HepG2 (cell line): ENCODE measurements around the gene CACNA2D3. TPM values are rescaled to one million over a fixed set of nuclear protein-coding genes. Genes with fewer than 3 reads are reported as not detected.

Experiments used
- ATAC-seq: fragments of 200-7000 bp; cut with Tn5 transposase; 3 replicates; pipeline ENCODE4 v1.9.1; 2020; ENCODE audit warnings: mild to moderate bottlenecking, moderate library complexity
- BruUV-seq: library from RNA; stranded (reverse); fragments of 400-500 nt; replicated peaks from 2 replicates; lab custom pipeline; 2021; lab: Mats Ljungman, UMichigan
- CTCF ChIA-PET: fragments of 300-600 bp; formaldehyde crosslinking; extraction: SDS; loops from one replicate; lab custom pipeline; 2021; ENCODE audit warnings: low total read pairs, inconsistent platforms, low intra/inter-chr PET ratio; lab: Yijun Ruan, JAX
- POLR2A ChIA-PET: fragments of 350-600 bp; sonication (Branson Sonifier 250); formaldehyde crosslinking; loops from one replicate; lab custom pipeline; 2020; ENCODE audit warnings: antibody characterized with exemption, inconsistent platforms; lab: Yijun Ruan, JAX
- DNase-seq: peaks from one replicate; pipeline ENCODE4 v3.0.0-alpha.2; 2015; ENCODE audit warnings: low spot score
- FAIRE-seq: peaks from 3 replicates; lab custom pipeline; 2011; peaks lifted over from hg19 to GRCh38; lab: Jason Lieb, UNC
- H2AFZ ChIP-seq: one replicate; pipeline ENCODE4 v1.6.1; 2011; ENCODE audit warnings: low read length, inconsistent platforms
- H3K27ac ChIP-seq: fragments of 300-600 bp; 3 replicates; pipeline ENCODE4 v1.8.0; 2011; ENCODE audit warnings: mixed run types, mild to moderate bottlenecking, mixed read lengths, low read length, inconsistent platforms; ENCODE audit not compliant: insufficient read depth; ENCODE audit errors: extremely low read length
- H3K27me3 ChIP-seq, 2 experiments: fragments of 200-600 bp in 1 of 2; 2 replicates in 1 of 2; 3 replicates in 1 of 2; pipeline versions ENCODE4 v1.6.0 to v1.8.0; 2011; ENCODE audit warnings: low read length in 2 of 2, mild to moderate bottlenecking in 2 of 2, moderate library complexity in 2 of 2, inconsistent platforms in 1 of 2; ENCODE audit not compliant: insufficient read depth in 2 of 2, control insufficient read depth in 1 of 2
- H3K36me3 ChIP-seq, 2 experiments: fragments of 200-600 bp in 1 of 2; replicated peaks in 1 of 2; 2 replicates in 1 of 2; 3 replicates in 1 of 2; pipeline versions ENCODE4 v1.5.1 to v1.8.0; 2011; ENCODE audit warnings: low read length in 2 of 2, inconsistent platforms in 1 of 2; ENCODE audit not compliant: insufficient read depth in 2 of 2, control insufficient read depth in 1 of 2
- H3K4me1 ChIP-seq: 2 replicates; pipeline ENCODE4 v1.5.1; 2012; ENCODE audit warnings: low read length, inconsistent platforms; ENCODE audit not compliant: insufficient read depth
- H3K4me2 ChIP-seq: 2 replicates; pipeline ENCODE4 v1.6.0; 2011; ENCODE audit warnings: low read depth, low read length, inconsistent platforms
- H3K4me3 ChIP-seq, 3 experiments: fragments of 200-600 bp in 1 of 3; sonication (generic), shearing (Covaris generic) in 1 of 3; replicated peaks in 1 of 3; 2 replicates each; pipeline ENCODE4 v1.5.1; 2011 to 2016; ENCODE audit warnings: low read length in 3 of 3, inconsistent platforms in 2 of 3, low read depth in 2 of 3, mild to moderate bottlenecking in 2 of 3, control low read depth in 1 of 3, mixed read lengths in 1 of 3; ENCODE audit not compliant: insufficient read depth in 1 of 3
- H3K79me2 ChIP-seq: one replicate; pipeline ENCODE4 v1.6.1; 2011; ENCODE audit warnings: low read length, inconsistent platforms; ENCODE audit not compliant: insufficient read depth
- H3K9ac ChIP-seq: 2 replicates; pipeline ENCODE4 v1.6.0; 2011; ENCODE audit warnings: mild to moderate bottlenecking, low read depth, low read length, inconsistent platforms; ENCODE audit not compliant: insufficient read depth
- H3K9me3 ChIP-seq: 2 replicates; pipeline ENCODE4 v1.5.1; 2012; ENCODE audit warnings: mild to moderate bottlenecking, low read length
- H4K20me1 ChIP-seq: 2 replicates; pipeline ENCODE4 v1.6.0; 2011; ENCODE audit warnings: inconsistent platforms, mild to moderate bottlenecking, low read length, moderate library complexity; ENCODE audit not compliant: insufficient read depth
- CCAR2 ChIP-seq: fragments of 200-400 bp; formaldehyde crosslinking; optimal IDR thresholded peaks from 2 replicates; pipeline ENCODE3; 2018; ENCODE audit warnings: low read depth, mild to moderate bottlenecking, low read length, moderate library complexity
- CENPBD1 ChIP-seq: sonication (generic); formaldehyde crosslinking; IDR thresholded peaks from 2 replicates; pipeline ENCODE4 v1.8.0; 2022; ENCODE audit warnings: missing genetic modification reagents, low read depth, mild to moderate bottlenecking, borderline replicate concordance
- CENPX ChIP-seq: sonication (generic); formaldehyde crosslinking; IDR thresholded peaks from 2 replicates; pipeline ENCODE4 v1.9.0; 2021; ENCODE audit warnings: mild to moderate bottlenecking, missing genetic modification reagents, moderate library complexity
- ETV5 ChIP-seq: IDR thresholded peaks from 2 replicates; pipeline ENCODE4 v1.6.1; 2018; ENCODE audit warnings: missing biosample characterization, missing genetic modification reagents, inconsistent platforms, borderline replicate concordance
- HNRNPUL1 ChIP-seq: fragments of 200-400 bp; formaldehyde crosslinking; IDR thresholded peaks from 2 replicates; pipeline ENCODE4 v1.6.1; 2017; ENCODE audit warnings: low read depth, mild to moderate bottlenecking, low read length, moderate library complexity
- KDM5A ChIP-seq: fragments of 200-600 bp; sonication (generic); IDR thresholded peaks from 2 replicates; pipeline ENCODE4 v1.7.0; 2018; ENCODE audit warnings: antibody characterized with exemption, mild to moderate bottlenecking, low read length, borderline replicate concordance
- NCOA2 ChIP-seq: sonication (generic); formaldehyde crosslinking; IDR thresholded peaks from 2 replicates; pipeline ENCODE4 v1.8.0; 2022; ENCODE audit warnings: inconsistent platforms
- PHF8 ChIP-seq: sonication (generic); formaldehyde crosslinking; IDR thresholded peaks from 2 replicates; pipeline ENCODE4 v1.5.0; 2020; ENCODE audit warnings: missing genetic modification reagents
- RARA ChIP-seq: IDR thresholded peaks from 2 replicates; pipeline ENCODE4 v1.6.1; 2016; ENCODE audit warnings: missing genetic modification reagents, missing compliant biosample characterization
- RCOR2 ChIP-seq: IDR thresholded peaks from 2 replicates; pipeline ENCODE4 v1.6.1; 2016; ENCODE audit warnings: missing biosample characterization, missing genetic modification reagents
- SCMH1 ChIP-seq: sonication (generic); formaldehyde crosslinking; IDR thresholded peaks from 2 replicates; pipeline ENCODE4 v1.9.0; 2021; ENCODE audit warnings: missing genetic modification reagents, mild to moderate bottlenecking, borderline replicate concordance
- SETDB1 ChIP-seq: sonication (generic); formaldehyde crosslinking; IDR thresholded peaks from 2 replicates; pipeline ENCODE4 v1.5.1; 2020; ENCODE audit warnings: missing genetic modification reagents, mild to moderate bottlenecking, borderline replicate concordance
- ZFP37 ChIP-seq: sonication (generic); formaldehyde crosslinking; IDR thresholded peaks from 2 replicates; pipeline ENCODE4 v1.4.0; 2020; ENCODE audit warnings: missing genetic modification reagents, borderline replicate concordance
- ZNF138 ChIP-seq: sonication (generic); formaldehyde crosslinking; IDR thresholded peaks from 2 replicates; pipeline ENCODE4 v1.5.0; 2020; ENCODE audit warnings: mild to moderate bottlenecking, low read depth, missing genetic modification reagents
- ZNF598 ChIP-seq: sonication (generic); formaldehyde crosslinking; IDR thresholded peaks from 2 replicates; pipeline ENCODE4 v1.5.1; 2020; ENCODE audit warnings: mild to moderate bottlenecking, missing genetic modification reagents, borderline replicate concordance
- ZNF768 ChIP-seq: sonication (generic); formaldehyde crosslinking; IDR thresholded peaks from 2 replicates; pipeline ENCODE4 v1.4.0; 2020; ENCODE audit warnings: missing genetic modification reagents
- ZNF776 ChIP-seq: sonication (generic); formaldehyde crosslinking; IDR thresholded peaks from 2 replicates; pipeline ENCODE4 v1.4.0; 2020; ENCODE audit warnings: mild to moderate bottlenecking, missing genetic modification reagents
- WGBS: methylation state at CpG from one replicate; pipeline ENCODE4 v1.1.6; 2017; ENCODE audit warnings: low lambda C conversion rate; 5-methylcytosine and 5-hydroxymethylcytosine counted together
- in situ Hi-C: cut with HindIII; loops from 2 replicates; pipeline ENCODE4 v1.10.0; 2017; ENCODE audit warnings: low pct_unique_long_range_greater_than_20kb; ENCODE audit not compliant: extremely low pct_ligation_motif_present
- intact Hi-C: fragments of 100-400 bp; cut with micrococcal nuclease; formaldehyde crosslinking; loops from one replicate; pipeline ENCODE4 v1.10.0; 2022; ENCODE audit not compliant: unreplicated experiment
- polyA plus RNA-seq, 8 experiments: library from polyadenylated mRNA; depleted of rRNA in 3 of 8; stranded (reverse) in 7 of 8; unstranded in 1 of 8; fragments of >200 nt; fragmentation: Illumina TruSeq in 4 of 8; extraction: Trizol in 4 of 8; gene quantifications; 2 replicates each; pipeline versions ENCODE4 v1.2.1 to v1.2.3, GENCODE V29; 2011 to 2016; ENCODE audit warnings: low read depth in 4 of 8, missing spikeins in 1 of 8, mixed read lengths in 1 of 8; ENCODE audit not compliant: insufficient read depth in 1 of 8
- total RNA-seq, 5 experiments: library from RNA; depleted of rRNA; stranded (reverse); fragments of >200 nt; fragmentation: Illumina TruSeq; extraction: Trizol; gene quantifications; 2 replicates each; pipeline ENCODE4 v1.2.3, GENCODE V29; 2016; ENCODE audit warnings: low read depth in 1 of 5

CACNA2D3 gene
- total and polyA plus RNA-seq, 2 of the 13 experiments (the other 11 are each of a cell fraction or from before 2014, with no cell fraction given), result not detected

DNA sequence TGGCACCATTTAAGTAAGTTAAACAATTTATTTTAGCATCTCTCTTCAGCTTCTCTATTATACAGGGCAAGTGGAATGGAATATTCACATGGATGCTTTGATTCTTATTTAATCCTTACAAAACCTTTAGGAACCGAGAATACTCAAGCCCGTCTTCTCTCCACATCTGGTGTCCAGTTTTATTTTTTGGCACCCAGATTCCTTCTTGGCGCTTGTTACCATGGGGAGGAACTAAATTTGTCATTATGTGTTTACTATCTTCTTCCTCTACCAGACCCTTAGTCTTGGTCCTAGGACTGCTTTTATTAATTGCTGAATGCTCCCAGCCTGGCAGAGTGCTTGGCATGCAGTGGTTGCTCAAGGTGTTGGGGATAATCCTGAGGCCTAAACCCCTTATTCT lies 138.8 kb downstream of the CACNA2D3 start:
- Histone ChIP-seq H3K27me3 (0 out of 5 replicates have a peak, but pooled peaks cover 0 to 3% of the 10 kb centered on the region in 2 experiments), H3K27ac (no peak overlapping the region), H3K36me3 (no peaks in the 10 kb centered on the region), H4K20me1 (no peaks in the 10 kb centered on the region), H3K79me2 (no peaks in the 10 kb centered on the region), H3K9me3 (no peaks in the 10 kb centered on the region), H3K4me1 (no peaks in the 10 kb centered on the region), H3K4me2 (no peak overlapping the region), H3K9ac (no peak overlapping the region)
- FAIRE-seq (no peak), DNase-seq (no peak)
- intact Hi-C loops, result no loop called here
- 1% methylated on average over 3 of the region's 3 CpGs for WGBS
- ChIA-PET POLR2A (no interaction called here), CTCF (no interaction called here)
- no TSS peak for BruUV-seq
- TF ChIP-seq RARA (CRISPR knock-in tag) (no peak), CENPBD1 (CRISPR knock-in tag) (no peak), SCMH1 (CRISPR knock-in tag) (no peak), RCOR2 (CRISPR knock-in tag) (no peak), NCOA2 (CRISPR knock-in tag) (no peak), ETV5 (no peak), HNRNPUL1 (no peak), ZNF138 (CRISPR knock-in tag) (no peak), CCAR2 (no peak), ZNF776 (no peak), ZNF768 (CRISPR knock-in tag) (no peak), ZNF598 (CRISPR knock-in tag) (no peak), CENPX (no peak), SETDB1 (CRISPR knock-in tag) (no peak), ZFP37 (CRISPR knock-in tag) (no peak), KDM5A (no peak), PHF8 (CRISPR knock-in tag) (no peak)
- TF ChIP-seq, all 625 proteins: peak for 0
- ATAC-seq, result no peak
- in situ Hi-C loops, result no loop called here
- Histone ChIP-seq H2AFZ (no peak overlapping the region), H3K4me3 (no peak overlapping the region)
